Activated T-helper 17 cell treated with anti-CD3 and anti-CD28 coated beads, Interleukin-2, amount 50 U/mL, for 72 hours (primary cell): ENCODE results near the gene NAA10. TPM values are rescaled to one million over a fixed set of nuclear protein-coding genes. Genes with fewer than 3 reads are reported as not detected.

ENCODE experiments used
- ATAC-seq: fragments of 150-1000 bp; cut with Tn5 transposase; replicated peaks from 2 replicates; pipeline ENCODE4 v1.10.0; 2021; ENCODE audit warnings: mild to moderate bottlenecking, moderate library complexity
- H3K27ac Mint-ChIP-seq: one replicate; pipeline ENCODE4 v1.8.0; 2022; ENCODE audit warnings: mixed read lengths
- H3K27me3 Mint-ChIP-seq: one replicate; pipeline ENCODE4 v1.8.0; 2022; ENCODE audit warnings: mixed read lengths
- H3K36me3 Mint-ChIP-seq: one replicate; pipeline ENCODE4 v1.8.0; 2022; ENCODE audit warnings: low read depth, mild to moderate bottlenecking, mixed read lengths
- H3K4me1 Mint-ChIP-seq: one replicate; pipeline ENCODE4 v1.8.0; 2022; ENCODE audit warnings: mixed read lengths
- H3K4me3 Mint-ChIP-seq: one replicate; pipeline ENCODE4 v1.8.0; 2022; ENCODE audit warnings: mild to moderate bottlenecking, mixed read lengths
- H3K9me3 Mint-ChIP-seq: one replicate; pipeline ENCODE4 v1.8.0; 2022; ENCODE audit warnings: mixed read lengths
- total RNA-seq, 2 donors: library from RNA; stranded (reverse); gene quantifications; one replicate each; pipeline ENCODE4 v1.2.3, GENCODE V29; 2022

NAA10 gene
- total RNA-seq, 2 donors from 2014 or later: 74.7 to 146 TPM

- no peaks in the 10 kb centered on the region for H3K9me3 Mint-ChIP-seq
- H3K27me3 Mint-ChIP-seq: no peaks in the 10 kb centered on the region
- peaks cover 15% of the 10 kb centered on the region for H3K4me1 Mint-ChIP-seq
- peak overlapping the region; percentile 92 for H3K27ac Mint-ChIP-seq
- H3K4me3 Mint-ChIP-seq: peak overlapping the region; percentile 90
- peaks cover 56% of the 10 kb centered on the region for H3K36me3 Mint-ChIP-seq
- ATAC-seq: no peak
Measured at GRCh38 chrX:153970357-153971123, 35.7 kb upstream of the NAA10 start.

- Mint-ChIP-seq H3K36me3 (peaks cover 62% of the 10 kb centered on the region), H3K27ac (peak overlapping the region; percentile 61), H3K27me3 (no peaks in the 10 kb centered on the region), H3K4me3 (peak overlapping the region; percentile 90), H3K4me1 (peaks cover 15% of the 10 kb centered on the region), H3K9me3 (no peaks in the 10 kb centered on the region)
- ATAC-seq: no peak
Measured at GRCh38 chrX:153969904-153970356, 35.1 kb upstream of the NAA10 start.

- H3K27me3 Mint-ChIP-seq: no peaks in the 10 kb centered on the region
Measured at GRCh38 chrX:153969125-153969903, 34.5 kb upstream of the NAA10 start.

GRCh38 chrX:153968754-153969124 lies 33.9 kb upstream of the NAA10 start:
- no peaks in the 10 kb centered on the region for H3K27me3 Mint-ChIP-seq

More at GRCh38 chrX:153969125-153969903, 34.5 kb upstream of the NAA10 start:
- ATAC-seq: no peak
- peaks cover 10% of the 10 kb centered on the region for H3K4me1 Mint-ChIP-seq
- peak overlapping the region; percentile 61 for H3K27ac Mint-ChIP-seq
- no peaks in the 10 kb centered on the region for H3K9me3 Mint-ChIP-seq
- peak overlapping the region; percentile 90 for H3K4me3 Mint-ChIP-seq
- peaks cover 64% of the 10 kb centered on the region for H3K36me3 Mint-ChIP-seq

GRCh38 chrX:153968255-153968654 lies 33.4 kb upstream of the NAA10 start:
- no peaks in the 10 kb centered on the region for H3K9me3 Mint-ChIP-seq
- peak overlapping the region; percentile 97 for H3K27ac Mint-ChIP-seq
- H3K27me3 Mint-ChIP-seq: no peaks in the 10 kb centered on the region
- peaks cover 64% of the 10 kb centered on the region for H3K36me3 Mint-ChIP-seq
- ATAC-seq: no peak
- H3K4me3 Mint-ChIP-seq: peak overlapping the region; percentile 90
- peaks cover 6% of the 10 kb centered on the region for H3K4me1 Mint-ChIP-seq

More at GRCh38 chrX:153968754-153969124, 33.9 kb upstream of the NAA10 start:
- ATAC-seq: no peak
- H3K36me3 Mint-ChIP-seq: peaks cover 64% of the 10 kb centered on the region
- peaks cover 6% of the 10 kb centered on the region for H3K4me1 Mint-ChIP-seq
- peak overlapping the region; percentile 90 for H3K4me3 Mint-ChIP-seq
- H3K27ac Mint-ChIP-seq: peak overlapping the region; percentile 61
- H3K9me3 Mint-ChIP-seq: no peaks in the 10 kb centered on the region

GRCh38 chrX:153967536-153968224 lies 32.8 kb upstream of the NAA10 start:
- peaks cover 6% of the 10 kb centered on the region for H3K4me1 Mint-ChIP-seq

GRCh38 chrX:153966841-153967535 lies 32.2 kb upstream of the NAA10 start:
- peaks cover 75% of the 10 kb centered on the region for H3K36me3 Mint-ChIP-seq
- H3K4me1 Mint-ChIP-seq: peaks cover 6% of the 10 kb centered on the region
- no peaks in the 10 kb centered on the region for H3K27me3 Mint-ChIP-seq
- peak overlapping the region; percentile 90 for H3K4me3 Mint-ChIP-seq
- peak; percentile 71 for ATAC-seq
- H3K27ac Mint-ChIP-seq: peak overlapping the region; percentile 97
- no peaks in the 10 kb centered on the region for H3K9me3 Mint-ChIP-seq

More at GRCh38 chrX:153967536-153968224, 32.8 kb upstream of the NAA10 start:
- no peaks in the 10 kb centered on the region for H3K9me3 Mint-ChIP-seq
- H3K27me3 Mint-ChIP-seq: no peaks in the 10 kb centered on the region
- ATAC-seq: peak; percentile 23
- H3K27ac Mint-ChIP-seq: peak overlapping the region; percentile 97
- H3K36me3 Mint-ChIP-seq: peaks cover 68% of the 10 kb centered on the region
- H3K4me3 Mint-ChIP-seq: peak overlapping the region; percentile 90

GRCh38 chrX:153966283-153966688 lies 31.4 kb upstream of the NAA10 start:
- Mint-ChIP-seq H3K36me3 (peaks cover 74% of the 10 kb centered on the region), H3K27me3 (no peaks in the 10 kb centered on the region), H3K9me3 (no peaks in the 10 kb centered on the region), H3K4me3 (peak overlapping the region; percentile 90), H3K27ac (peak overlapping the region; percentile 97), H3K4me1 (peaks cover 6% of the 10 kb centered on the region)
- no peak for ATAC-seq

- Mint-ChIP-seq H3K27me3 (no peaks in the 10 kb centered on the region), H3K4me3 (peak overlapping the region; percentile 90), H3K9me3 (no peaks in the 10 kb centered on the region), H3K27ac (peak overlapping the region; percentile 97), H3K4me1 (peaks cover 6% of the 10 kb centered on the region), H3K36me3 (peaks cover 76% of the 10 kb centered on the region)
- ATAC-seq: no peak
Measured at GRCh38 chrX:153965406-153965805, 30.6 kb upstream of the NAA10 start.

- Mint-ChIP-seq H3K4me1 (peaks cover 6% of the 10 kb centered on the region), H3K27ac (no peak overlapping the region), H3K4me3 (no peak overlapping the region), H3K36me3 (peaks cover 76% of the 10 kb centered on the region), H3K9me3 (no peaks in the 10 kb centered on the region), H3K27me3 (no peaks in the 10 kb centered on the region)
- ATAC-seq: no peak
Measured at GRCh38 chrX:153964105-153964504, 29.3 kb upstream of the NAA10 start.

GRCh38 chrX:153963546-153963945 lies 28.7 kb upstream of the NAA10 start:
- Mint-ChIP-seq H3K4me3 (no peak overlapping the region), H3K9me3 (no peaks in the 10 kb centered on the region), H3K4me1 (peaks cover 6% of the 10 kb centered on the region), H3K27me3 (no peaks in the 10 kb centered on the region), H3K27ac (no peak overlapping the region), H3K36me3 (peaks cover 76% of the 10 kb centered on the region)
- ATAC-seq: no peak

- H3K4me3 Mint-ChIP-seq: no peak overlapping the region
- H3K9me3 Mint-ChIP-seq: no peaks in the 10 kb centered on the region
- H3K27me3 Mint-ChIP-seq: no peaks in the 10 kb centered on the region
- H3K27ac Mint-ChIP-seq: no peak overlapping the region
- no peak for ATAC-seq
- peaks cover 72% of the 10 kb centered on the region for H3K36me3 Mint-ChIP-seq
- no peaks in the 10 kb centered on the region for H3K4me1 Mint-ChIP-seq
Measured at GRCh38 chrX:153961292-153961691, 26.5 kb upstream of the NAA10 start.

GRCh38 chrX:153960786-153961185 lies 25.9 kb upstream of the NAA10 start:
- ATAC-seq: no peak
- no peak overlapping the region for H3K4me3 Mint-ChIP-seq
- H3K27ac Mint-ChIP-seq: no peak overlapping the region
- peaks cover 72% of the 10 kb centered on the region for H3K36me3 Mint-ChIP-seq
- H3K9me3 Mint-ChIP-seq: no peaks in the 10 kb centered on the region
- H3K27me3 Mint-ChIP-seq: no peaks in the 10 kb centered on the region
- H3K4me1 Mint-ChIP-seq: no peaks in the 10 kb centered on the region

- Mint-ChIP-seq H3K27ac (no peak overlapping the region), H3K27me3 (no peaks in the 10 kb centered on the region), H3K36me3 (peaks cover 73% of the 10 kb centered on the region), H3K4me3 (no peak overlapping the region), H3K4me1 (no peaks in the 10 kb centered on the region), H3K9me3 (no peaks in the 10 kb centered on the region)
- ATAC-seq: no peak
Measured at GRCh38 chrX:153960077-153960476, 25.2 kb upstream of the NAA10 start.
